WTC11 (cell line): Measurements from ENCODE around the gene PGAP6. TPM values are rescaled to one million over a fixed set of nuclear protein-coding genes. Genes with fewer than 3 reads are reported as not detected.
A peak's percentile ranks its signal among the peaks of the same experiment; 100 is the strongest.

ENCODE experiments used
- ATAC-seq: fragments of 200-7000 bp; cut with Tn5 transposase; 2 replicates; pipeline ENCODE4 v1.10.0; 2021; ENCODE audit warnings: mild to moderate bottlenecking, moderate library complexity
- CTCF ChIA-PET: fragments of 300-600 bp; sonication (Branson Sonifier 250); formaldehyde crosslinking; loops from one replicate; lab custom pipeline; 2021; ENCODE audit warnings: antibody characterized with exemption; lab: Charles Lee
- POLR2A ChIA-PET: fragments of 350-600 bp; sonication (Branson Sonifier 250); formaldehyde crosslinking; loops from one replicate; lab custom pipeline; 2021; ENCODE audit warnings: antibody characterized with exemption; lab: Charles Lee
- DNase-seq: peaks from one replicate; pipeline ENCODE4 v3.0.0; 2021; ENCODE audit warnings: low spot score
- H3K27ac Mint-ChIP-seq: 2 replicates; pipeline ENCODE4 v1.8.0; 2021; ENCODE audit warnings: mixed read lengths
- H3K27me3 Mint-ChIP-seq: 2 replicates; pipeline ENCODE4 v1.8.0; 2021; ENCODE audit warnings: low read depth, mild to moderate bottlenecking, moderate library complexity, mixed read lengths
- H3K36me3 Mint-ChIP-seq: 2 replicates; pipeline ENCODE4 v1.8.0; 2021; ENCODE audit warnings: mixed read lengths
- H3K4me1 Mint-ChIP-seq: 2 replicates; pipeline ENCODE4 v1.8.0; 2022; ENCODE audit warnings: mixed read lengths
- H3K4me3 Mint-ChIP-seq: 2 replicates; pipeline ENCODE4 v1.8.0; 2021; ENCODE audit warnings: mild to moderate bottlenecking, moderate library complexity, mixed read lengths
- H3K9me3 Mint-ChIP-seq: 2 replicates; pipeline ENCODE4 v1.8.0; 2021; ENCODE audit warnings: mixed read lengths
- ATF2 ChIP-seq: sonication (generic); formaldehyde crosslinking; IDR thresholded peaks from 2 replicates; pipeline ENCODE4 v1.8.1; 2022; ENCODE audit warnings: low read depth, missing genetic modification reagents, borderline replicate concordance
- CDX4 ChIP-seq: fragments of 250-450 bp; sonication (Bioruptor Pico); IDR thresholded peaks from 2 replicates; pipeline ENCODE4 v1.9.0; 2021; ENCODE audit warnings: moderate library complexity, mild to moderate bottlenecking, inconsistent platforms, borderline replicate concordance
- CREM ChIP-seq: sonication (generic); formaldehyde crosslinking; IDR thresholded peaks from 2 replicates; pipeline ENCODE4 v1.8.1; 2022; ENCODE audit warnings: mild to moderate bottlenecking, missing genetic modification reagents, moderate library complexity
- E2F1 ChIP-seq: sonication (generic); formaldehyde crosslinking; IDR thresholded peaks from 2 replicates; pipeline ENCODE4 v1.8.0; 2022; ENCODE audit warnings: mild to moderate bottlenecking, missing genetic modification reagents
- EMX1 ChIP-seq: fragments of 250-450 bp; sonication (Bioruptor Pico); IDR thresholded peaks from 2 replicates; pipeline ENCODE4 v1.8.0; 2021; ENCODE audit warnings: mild to moderate bottlenecking
- ERG ChIP-seq: fragments of 250-450 bp; sonication (Bioruptor Pico); IDR thresholded peaks from 2 replicates; pipeline ENCODE4 v1.8.0; 2021; ENCODE audit warnings: mild to moderate bottlenecking
- ETV6 ChIP-seq: sonication (generic); formaldehyde crosslinking; IDR thresholded peaks from 2 replicates; pipeline ENCODE4 v1.8.1; 2022; ENCODE audit warnings: mild to moderate bottlenecking, missing genetic modification reagents
- FOXJ3 ChIP-seq: sonication (generic); formaldehyde crosslinking; IDR thresholded peaks from 2 replicates; pipeline ENCODE4 v1.9.0; 2021; ENCODE audit warnings: missing genetic modification reagents, mild to moderate bottlenecking, borderline replicate concordance
- JUN ChIP-seq: sonication (generic); formaldehyde crosslinking; IDR thresholded peaks from 2 replicates; pipeline ENCODE4 v1.8.0; 2023; ENCODE audit warnings: mild to moderate bottlenecking, missing genetic modification reagents
- MXD4 ChIP-seq: fragments of 250-450 bp; sonication (Bioruptor Pico); IDR thresholded peaks from 2 replicates; pipeline ENCODE4 v1.8.0; 2021; ENCODE audit warnings: mild to moderate bottlenecking, moderate library complexity, borderline replicate concordance
- NR3C1 ChIP-seq: sonication (generic); formaldehyde crosslinking; conservative IDR thresholded peaks from 2 replicates; pipeline ENCODE4 v1.8.1; 2023; ENCODE audit warnings: low read depth, mild to moderate bottlenecking, missing genetic modification reagents
- RORB ChIP-seq: fragments of 250-450 bp; sonication (Bioruptor Pico); IDR thresholded peaks from 2 replicates; pipeline ENCODE4 v1.9.0; 2021; ENCODE audit warnings: mild to moderate bottlenecking
- SMAD4 ChIP-seq: sonication (generic); formaldehyde crosslinking; IDR thresholded peaks from 2 replicates; pipeline ENCODE4 v1.8.0; 2022; ENCODE audit warnings: mild to moderate bottlenecking, missing genetic modification reagents
- TCF7 ChIP-seq: sonication (generic); formaldehyde crosslinking; IDR thresholded peaks from 2 replicates; pipeline ENCODE4 v1.8.0; 2022; ENCODE audit warnings: mild to moderate bottlenecking, low read depth, missing genetic modification reagents, moderate library complexity
- TEAD4 ChIP-seq: sonication (generic); formaldehyde crosslinking; IDR thresholded peaks from 2 replicates; pipeline ENCODE4 v1.8.0; 2022; ENCODE audit warnings: mild to moderate bottlenecking, missing genetic modification reagents
- ZMAT4 ChIP-seq: fragments of 250-450 bp; sonication (Bioruptor Pico); IDR thresholded peaks from 2 replicates; pipeline ENCODE4 v1.9.0; 2021; ENCODE audit warnings: mild to moderate bottlenecking
- ZNF121 ChIP-seq: sonication (generic); formaldehyde crosslinking; IDR thresholded peaks from 2 replicates; pipeline ENCODE4 v1.8.0; 2023; ENCODE audit warnings: missing genetic modification reagents
- ZNF138 ChIP-seq: sonication (generic); formaldehyde crosslinking; conservative IDR thresholded peaks from 2 replicates; pipeline ENCODE4 v1.8.1; 2022; ENCODE audit warnings: mild to moderate bottlenecking, moderate library complexity, missing genetic modification reagents
- ZNF396 ChIP-seq: fragments of 250-450 bp; sonication (Bioruptor Pico); IDR thresholded peaks from 2 replicates; pipeline ENCODE4 v1.8.0; 2021; ENCODE audit warnings: mild to moderate bottlenecking, moderate library complexity, borderline replicate concordance
- ZNF425 ChIP-seq: fragments of 250-450 bp; sonication (Bioruptor Pico); conservative IDR thresholded peaks from 2 replicates; pipeline ENCODE4 v1.9.0; 2021; ENCODE audit warnings: mild to moderate bottlenecking
- total RNA-seq: library from RNA; stranded (reverse); gene quantifications from 3 replicates; pipeline ENCODE4 v1.2.3, GENCODE V29; 2021

Gene PGAP6
- total RNA-seq, 1 experiment from 2014 or later: 108 TPM

GRCh38 chr16:330741-331140, 51.0 kb downstream of the PGAP6 start:
- POLR2A ChIA-PET: no interaction called here
- H3K9me3 Mint-ChIP-seq: peaks cover 5% of the 10 kb centered on the region; the same call in 1 of the 2 replicates
- no peak for TF ChIP-seq FOXJ3 (CRISPR knock-in tag)
- no peak for TF ChIP-seq ZNF138 (CRISPR knock-in tag)
- no peak for TF ChIP-seq NR3C1
- no peak for TF ChIP-seq ZMAT4 (CRISPR knock-in tag)
- TF ChIP-seq ERG (CRISPR knock-in tag): no peak
- no peak for TF ChIP-seq SMAD4
- TF ChIP-seq CREM (CRISPR knock-in tag): no peak
- TF ChIP-seq JUN: no peak
- TF ChIP-seq ZNF396 (CRISPR knock-in tag): no peak
- no peak for TF ChIP-seq EMX1 (CRISPR knock-in tag)
- no peak for TF ChIP-seq TCF7 (CRISPR knock-in tag)
- TF ChIP-seq ETV6 (CRISPR knock-in tag): no peak
- TF ChIP-seq MXD4 (CRISPR knock-in tag): no peak
- TF ChIP-seq ATF2 (CRISPR knock-in tag): no peak
- no peak for TF ChIP-seq RORB (CRISPR knock-in tag)
- no peak for TF ChIP-seq ZNF425
- no peak for TF ChIP-seq TEAD4 (CRISPR knock-in tag)
- no peak for TF ChIP-seq ZNF121 (CRISPR knock-in tag)
- TF ChIP-seq CDX4 (CRISPR knock-in tag): no peak
- TF ChIP-seq E2F1 (CRISPR knock-in tag): no peak
- ATAC-seq (no peak), DNase-seq (no peak)
- CTCF ChIA-PET: interaction anchor here (0.9 to 1.2 kb wide), 3 partner anchors 9 to 22 kb away, joined by 3 to 6 read pairs (median 5); no protein-coding TSS in a partner anchor
- peaks cover 9% of the 10 kb centered on the region for H3K4me1 Mint-ChIP-seq
- no peak overlapping the region for H3K4me3 Mint-ChIP-seq
- no peaks in the 10 kb centered on the region for H3K27me3 Mint-ChIP-seq
- 0 out of 2 replicates have a peak overlapping the region, but pooled peaks have one; percentile 60 for H3K27ac Mint-ChIP-seq
- H3K36me3 Mint-ChIP-seq: no peaks in the 10 kb centered on the region
